ENCODE data around the gene OR6C1.
"Not testable (repeated sequence)": the region's sequence is repeated elsewhere in the genome, so short reads cannot be mapped to it uniquely, and the experiment has no call there.

The OR6C1 gene

GRCh38 chr12:55314043-55314442 lies at the start of gene OR6C1:
Gene OR6C1, plus strand, starts transcription at chr12:55314343. Its CDS starts 6,257 bp downstream, at chr12:55320600.
- no peak for DNase-seq

- no peak for DNase-seq
Measured at GRCh38 chr12:55280991-55281390, 33.2 kb upstream of the OR6C1 start.

GRCh38 chr12:55289999-55290398 lies 24.1 kb upstream of the OR6C1 start:
- DNase-seq, result no peak

- DNase-seq, result no peak
Measured at GRCh38 chr12:55296469-55296868, 17.7 kb upstream of the OR6C1 start, which contains the start of gene OR6C6. Gene OR6C6, minus strand, starts transcription at chr12:55296569. Its CDS starts 1,337 bp downstream, at chr12:55295232.

GRCh38 chr12:55320201-55320600 lies 6.1 kb downstream of the OR6C1 start:
- DNase-seq, result no peak

- DNase-seq, result not testable (repeated sequence)
Measured at GRCh38 chr12:55325801-55326200, 11.7 kb downstream of the OR6C1 start.

- no peak for DNase-seq
Measured at GRCh38 chr12:55330446-55330845, 16.3 kb downstream of the OR6C1 start, which contains the start of gene OR6C3. Gene OR6C3, plus strand, starts transcription at chr12:55330746. Its CDS starts 955 bp downstream, at chr12:55331701.

GRCh38 chr12:55336002-55336401 lies 21.9 kb downstream of the OR6C1 start:
- DNase-seq, result no peak

- DNase-seq, result not testable (repeated sequence)
Measured at GRCh38 chr12:55355338-55355737, 41.2 kb downstream of the OR6C1 start.

GRCh38 chr12:55362675-55363074 lies 48.5 kb downstream of the OR6C1 start, which contains the start of gene OR6C75:
Gene OR6C75, plus strand, starts transcription at chr12:55362975. Its CDS starts 2,136 bp downstream, at chr12:55365111.
- no peak for DNase-seq

- DNase-seq, result no peak
Measured at GRCh38 chr12:55365086-55365485, 50.9 kb downstream of the OR6C1 start.
